GM06990 (cell line): ENCODE measurements around the gene HIRA.

ENCODE experiments used
- DNase-seq: peaks from one replicate; pipeline ENCODE4 v3.0.0-alpha.2; 2011; ENCODE audit not compliant: insufficient read length; ENCODE audit errors: extremely low read depth
- H3K27me3 ChIP-seq: replicated peaks from 2 replicates; pipeline ENCODE4 v1.6.0; 2011; ENCODE audit warnings: low read length; ENCODE audit not compliant: control insufficient read depth, insufficient read depth
- H3K36me3 ChIP-seq: 2 replicates; pipeline ENCODE4 v1.5.1; 2011; ENCODE audit warnings: low read length; ENCODE audit not compliant: control insufficient read depth, insufficient read depth
- H3K4me3 ChIP-seq: replicated peaks from 2 replicates; pipeline ENCODE4 v1.5.1; 2011; ENCODE audit warnings: low read depth, mild to moderate bottlenecking, control low read depth, low read length
- TF ChIP-seq, protein P1 (sequence below): IDR thresholded peaks from 2 replicates; pipeline ENCODE4 v1.5.1; 2011; ENCODE audit warnings: low read length, control low read depth, mild to moderate bottlenecking, inconsistent platforms; ENCODE audit not compliant: insufficient read depth, poor library complexity, severe bottlenecking

HIRA gene

DNA sequence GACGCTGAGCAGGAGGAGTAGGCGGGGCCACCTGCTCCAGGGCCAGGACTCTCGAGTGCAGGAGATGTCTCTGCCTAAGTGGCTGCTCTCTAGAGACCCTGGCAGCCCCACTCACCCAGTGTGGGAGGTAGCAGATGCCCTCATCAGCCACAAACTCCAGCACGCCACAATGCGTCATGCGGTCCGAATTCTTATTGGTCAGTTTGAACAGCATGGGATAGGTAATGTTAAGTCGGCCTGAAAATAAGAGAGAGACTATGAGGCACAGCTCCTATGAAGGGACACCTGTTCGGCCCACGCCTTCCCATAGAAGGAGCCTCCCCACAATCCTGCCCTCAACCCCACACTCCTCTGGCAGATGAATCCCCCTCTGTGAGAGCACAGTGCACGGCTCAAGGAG, 40.0 kb upstream of the HIRA start:
- Histone ChIP-seq H3K4me3 (no peak overlapping the region), H3K36me3 (peaks cover 64% of the 10 kb centered on the region), H3K27me3 (no peaks in the 10 kb centered on the region)
- TF ChIP-seq, protein P1, sequence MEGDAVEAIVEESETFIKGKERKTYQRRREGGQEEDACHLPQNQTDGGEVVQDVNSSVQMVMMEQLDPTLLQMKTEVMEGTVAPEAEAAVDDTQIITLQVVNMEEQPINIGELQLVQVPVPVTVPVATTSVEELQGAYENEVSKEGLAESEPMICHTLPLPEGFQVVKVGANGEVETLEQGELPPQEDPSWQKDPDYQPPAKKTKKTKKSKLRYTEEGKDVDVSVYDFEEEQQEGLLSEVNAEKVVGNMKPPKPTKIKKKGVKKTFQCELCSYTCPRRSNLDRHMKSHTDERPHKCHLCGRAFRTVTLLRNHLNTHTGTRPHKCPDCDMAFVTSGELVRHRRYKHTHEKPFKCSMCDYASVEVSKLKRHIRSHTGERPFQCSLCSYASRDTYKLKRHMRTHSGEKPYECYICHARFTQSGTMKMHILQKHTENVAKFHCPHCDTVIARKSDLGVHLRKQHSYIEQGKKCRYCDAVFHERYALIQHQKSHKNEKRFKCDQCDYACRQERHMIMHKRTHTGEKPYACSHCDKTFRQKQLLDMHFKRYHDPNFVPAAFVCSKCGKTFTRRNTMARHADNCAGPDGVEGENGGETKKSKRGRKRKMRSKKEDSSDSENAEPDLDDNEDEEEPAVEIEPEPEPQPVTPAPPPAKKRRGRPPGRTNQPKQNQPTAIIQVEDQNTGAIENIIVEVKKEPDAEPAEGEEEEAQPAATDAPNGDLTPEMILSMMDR: no peak
- no peak for DNase-seq

DNA sequence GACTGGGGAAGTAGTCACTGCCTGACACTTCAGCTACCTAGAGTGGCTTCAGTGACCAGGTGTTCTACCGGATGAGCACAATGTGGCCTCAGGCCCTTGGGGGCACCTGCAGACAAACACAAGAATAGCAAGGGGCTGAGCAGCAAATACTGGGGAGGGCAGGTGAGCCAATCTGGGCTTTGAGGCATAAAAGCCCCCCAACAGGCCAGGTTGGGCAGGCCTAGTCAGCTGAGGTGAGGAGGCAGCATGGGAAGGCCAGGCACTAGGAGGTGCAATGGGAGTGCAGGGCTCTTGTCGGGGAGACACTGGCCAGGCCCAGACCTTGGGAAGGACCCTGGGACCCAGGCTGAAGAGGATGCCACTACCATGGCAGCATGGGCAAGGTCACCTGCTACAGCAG, 38.5 kb upstream of the HIRA start:
- TF ChIP-seq, protein P1: no peak
- H3K36me3 ChIP-seq: peaks cover 70% of the 10 kb centered on the region

DNA sequence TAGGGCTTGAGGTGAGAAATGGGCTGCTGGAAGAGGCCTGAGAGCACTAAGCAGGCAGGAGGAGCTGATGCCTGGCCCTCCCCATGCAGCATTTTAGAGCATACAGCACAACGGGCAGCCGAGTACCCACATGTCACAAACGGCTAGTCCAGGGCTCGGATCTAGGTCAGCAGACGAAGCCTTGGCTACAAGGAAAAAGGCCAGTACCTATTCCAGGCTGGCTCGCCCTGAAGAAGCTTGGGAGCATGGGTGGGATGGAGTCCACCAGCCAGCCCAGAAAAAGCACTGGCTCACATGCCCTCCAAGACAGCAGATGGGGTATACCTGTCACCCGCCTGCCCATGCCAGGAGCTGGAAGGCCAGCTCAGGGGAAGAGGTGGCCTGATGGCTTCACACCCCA, 37.9 kb upstream of the HIRA start:
- H3K27me3 ChIP-seq: no peaks in the 10 kb centered on the region
- no peak for DNase-seq
- H3K36me3 ChIP-seq: peaks cover 69% of the 10 kb centered on the region
- TF ChIP-seq, protein P1: no peak
- no peak overlapping the region for H3K4me3 ChIP-seq

More for the DNA sequence above, 38.5 kb upstream of the HIRA start:
- Histone ChIP-seq H3K4me3 (no peak overlapping the region), H3K27me3 (no peaks in the 10 kb centered on the region)
- DNase-seq: no peak

DNA sequence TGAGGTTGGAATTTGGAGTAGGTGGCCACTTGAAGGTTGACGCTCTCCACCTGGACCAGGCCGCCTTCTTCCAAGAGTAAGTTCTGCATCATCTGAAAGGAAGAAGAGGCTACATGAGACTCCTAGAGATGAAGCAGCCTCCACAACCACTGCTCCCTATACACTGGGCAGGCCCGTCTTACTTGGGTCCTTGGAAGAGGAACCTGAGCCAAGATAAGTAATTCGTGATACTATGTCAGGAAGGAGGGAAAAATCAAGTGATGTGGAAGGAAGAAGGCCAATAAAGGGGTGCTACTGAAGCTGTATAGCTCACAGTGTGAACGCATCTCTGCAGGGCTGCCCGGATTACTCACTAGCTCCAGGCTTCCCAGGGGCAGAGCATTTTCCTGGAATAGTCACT, 36.4 kb upstream of the HIRA start:
- TF ChIP-seq, protein P1: no peak
- DNase-seq: no peak
- no peak overlapping the region for H3K4me3 ChIP-seq
- H3K27me3 ChIP-seq: no peaks in the 10 kb centered on the region
- peaks cover 64% of the 10 kb centered on the region for H3K36me3 ChIP-seq

DNA sequence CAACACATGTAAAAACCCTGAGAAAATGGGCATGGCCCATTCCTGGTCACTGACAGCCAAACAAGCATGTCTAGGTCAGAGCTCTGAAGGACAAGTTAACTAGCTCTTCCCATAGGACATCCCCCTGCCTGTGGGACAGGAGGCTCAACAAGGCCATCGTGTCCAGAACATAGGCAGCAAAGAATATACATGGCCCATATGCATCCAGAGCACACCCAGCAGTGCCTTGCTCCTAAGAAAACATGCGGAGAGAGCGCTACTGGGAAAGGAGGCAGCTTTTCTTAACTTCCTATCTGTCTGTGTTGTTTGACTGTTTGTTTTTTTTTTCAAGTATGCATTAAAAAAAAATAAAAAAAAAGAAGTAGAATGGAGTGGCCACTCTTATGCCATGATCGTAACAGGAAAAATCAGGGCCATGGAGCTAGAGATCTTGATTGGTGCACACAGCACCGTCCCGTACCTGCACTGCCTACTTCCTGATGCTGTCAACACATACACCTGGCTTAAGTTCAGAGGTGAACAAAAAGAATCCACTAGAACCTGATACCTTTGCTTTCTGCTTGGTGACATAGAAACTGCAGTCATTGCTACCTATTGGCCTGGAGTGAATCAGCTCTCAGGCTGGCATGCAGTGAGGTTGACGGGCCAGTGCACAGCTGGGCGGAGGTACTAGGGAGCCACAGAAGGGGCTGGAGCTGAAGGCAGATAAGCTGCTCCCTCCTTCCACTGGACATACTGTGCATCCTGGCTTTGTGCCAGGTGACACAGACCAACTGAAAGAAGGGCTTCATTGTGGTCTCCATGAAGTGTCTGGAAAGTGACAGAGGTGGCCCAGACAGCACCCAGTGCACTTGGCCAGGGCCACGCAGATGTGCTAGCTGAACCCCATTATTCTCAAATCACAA, 35.6 kb upstream of the HIRA start:
- H3K36me3 ChIP-seq: peaks cover 57% of the 10 kb centered on the region
- no peaks in the 10 kb centered on the region for H3K27me3 ChIP-seq
- TF ChIP-seq, protein P1: no peak
- H3K4me3 ChIP-seq: no peak overlapping the region
- DNase-seq: no peak
